ENCODE measurements around the gene RRBP1. TPM values are rescaled to one million over a fixed set of nuclear protein-coding genes. Genes with fewer than 3 reads are reported as not detected.

RRBP1 gene
- total and polyA plus RNA-seq, 12 donors, result 23.5 to 71.3 (median 29.7) TPM

GRCh38 chr20:17614812-17615644 is 67.0 kb downstream of the RRBP1 start:
- H3K27ac ChIP-seq, result peak overlapping the region in 9 of 10 donors; percentile 11 to 62 (median 41)
- H3K9me3 ChIP-seq, result no peaks in the 10 kb centered on the region
- ATAC-seq (peak in 2 of 8 donors; percentile 1 to 4), DNase-seq (no peak)
- TF ChIP-seq CTCF (IDR thresholded peaks at IDR 0.05), result no peak
- intact Hi-C loops (cut with DNase I), result loop anchor here in 9 of 10 donors (2.0 to 10.0 kb wide), 6 partner anchors 43 to 110 kb away; partner anchors contain the start of gene DSTN (in 3 of the 9)
- 57 to 60% methylated on average over 31 to 32 of the region's 32 CpGs for WGBS, 2 donors
- H3K27me3 ChIP-seq, result no peaks in the 10 kb centered on the region
- peak overlapping the region in 1 of 10 donors; percentile 6 for H3K4me3 ChIP-seq
- H3K4me1 ChIP-seq, result peaks cover 32 to 74% (median 53%) of the 10 kb centered on the region in 9 donors
- H3K36me3 ChIP-seq, result peaks cover 0 to 81% (median 15%) of the 10 kb centered on the region in 9 donors

- Histone ChIP-seq H3K27ac (peak overlapping the region in 9 of 10 donors; percentile 11 to 62 (median 41)), H3K4me1 (peaks cover 32 to 75% (median 53%) of the 10 kb centered on the region in 9 donors), H3K9me3 (no peaks in the 10 kb centered on the region), H3K4me3 (peak overlapping the region in 1 of 10 donors; percentile 6), H3K27me3 (no peaks in the 10 kb centered on the region), H3K36me3 (peaks cover 0 to 81% (median 11%) of the 10 kb centered on the region in 9 donors)
- intact Hi-C loops (cut with DNase I), result loop anchor here in 8 of 10 donors (2.0 to 10.0 kb wide), 5 partner anchors 42 to 109 kb away; partner anchors contain the start of gene DSTN (in 3 of the 8)
- 34 to 45% methylated on average over 20 of the region's 20 CpGs for WGBS, 2 donors
- TF ChIP-seq CTCF (IDR thresholded peaks at IDR 0.05), result no peak
- peak; percentile 44 to 72 (median 60) for ATAC-seq
- peak; percentile 83 to 86 for DNase-seq
Measured at GRCh38 chr20:17614176-17614811, 67.7 kb downstream of the RRBP1 start.

GRCh38 chr20:17613328-17614175 is 68.5 kb downstream of the RRBP1 start:
- no peak overlapping the region for H3K4me3 ChIP-seq
- peaks cover 0 to 81% (median 12%) of the 10 kb centered on the region in 9 donors for H3K36me3 ChIP-seq

More at GRCh38 chr20:17613328-17614175, 68.5 kb downstream of the RRBP1 start:
- H3K27me3 ChIP-seq, result no peaks in the 10 kb centered on the region
- H3K4me1 ChIP-seq, result peaks cover 32 to 77% (median 53%) of the 10 kb centered on the region in 9 donors
- TF ChIP-seq CTCF (IDR thresholded peaks at IDR 0.05), result no peak
- ATAC-seq (no peak), DNase-seq (no peak)
- intact Hi-C loops (cut with DNase I), result loop anchor here in 8 of 10 donors (2.0 to 10.0 kb wide), 6 partner anchors 41 to 109 kb away; partner anchors contain the start of gene DSTN (in 4 of the 8)
- no peaks in the 10 kb centered on the region for H3K9me3 ChIP-seq
- 79 to 81% methylated on average over 40 of the region's 40 CpGs for WGBS, 2 donors
- H3K27ac ChIP-seq, result peak overlapping the region in 7 of 10 donors; percentile 20 to 63 (median 57)
